Suprapubic skin (tissue), 4 donors: ENCODE data around the gene ZSWIM5. TPM values are rescaled to one million over a fixed set of nuclear protein-coding genes. Genes with fewer than 3 reads are reported as not detected.
"Not testable (repeated sequence)": the region's sequence is repeated elsewhere in the genome, so short reads cannot be mapped to it uniquely, and the experiment has no call there.

Experiments used
- DNase-seq, 2 donors: peaks; one replicate each; pipeline ENCODE4 v3.0.0-alpha.2; 2019; ENCODE audit warnings: low spot score in 2 of 2
- H3K27ac ChIP-seq: fragments of 200-600 bp; sonication (generic); one replicate; pipeline ENCODE4 v1.5.1; 2019
- H3K27me3 ChIP-seq: fragments of 200-600 bp; sonication (generic); one replicate; pipeline ENCODE4 v1.5.1; 2019
- H3K36me3 ChIP-seq: fragments of 200-600 bp; sonication (generic); one replicate; pipeline ENCODE4 v1.5.1; 2019
- H3K4me1 ChIP-seq: fragments of 200-600 bp; sonication (generic); one replicate; pipeline ENCODE4 v1.5.1; 2019
- H3K4me3 ChIP-seq: fragments of 200-600 bp; sonication (generic); one replicate; pipeline ENCODE4 v1.5.1; 2019; ENCODE audit warnings: mild to moderate bottlenecking
- H3K9me3 ChIP-seq: fragments of 200-600 bp; sonication (generic); one replicate; pipeline ENCODE4 v1.5.1; 2019
- EP300 ChIP-seq: sonication (generic); formaldehyde crosslinking; IDR thresholded peaks from one replicate; pipeline ENCODE4 v1.6.1; 2017; ENCODE audit warnings: antibody characterized with exemption
- POLR2A ChIP-seq, 2 donors: fragments of 450-650 bp; IDR thresholded peaks; one replicate each; pipeline ENCODE4 v1.6.1; 2017; ENCODE audit warnings: antibody characterized with exemption in 2 of 2, mild to moderate bottlenecking in 2 of 2, moderate library complexity in 2 of 2
- POLR2AphosphoS5 ChIP-seq, 3 donors: sonication (generic); formaldehyde crosslinking; IDR thresholded peaks; one replicate each; pipeline ENCODE4 v1.6.1; 2017; ENCODE audit warnings: antibody characterized with exemption in 3 of 3
- WGBS: methylation state at CpG from one replicate; pipeline ENCODE4 v1.1.5; 2018; 5-methylcytosine and 5-hydroxymethylcytosine counted together
- total RNA-seq, 4 donors: library from RNA; depleted of rRNA; stranded (reverse); fragments of >200 nt; gene quantifications; one replicate each; pipeline ENCODE4 v1.1.0, GENCODE V29; 2016
- TF ChIP-seq, protein P1 (sequence below), 2 donors: fragments of 200-600 bp in 1 of 2; fragments of 450-650 bp in 1 of 2; sonication (generic) in 1 of 2; IDR thresholded peaks; one replicate each; pipeline ENCODE4 v1.5.1; 2016 to 2019; ENCODE audit warnings: antibody characterized with exemption in 2 of 2, mild to moderate bottlenecking in 1 of 2, moderate library complexity in 1 of 2

The ZSWIM5 gene
- total RNA-seq, 4 donors from 2014 or later: 1.9 to 3.5 (median 2.8) TPM

DNA sequence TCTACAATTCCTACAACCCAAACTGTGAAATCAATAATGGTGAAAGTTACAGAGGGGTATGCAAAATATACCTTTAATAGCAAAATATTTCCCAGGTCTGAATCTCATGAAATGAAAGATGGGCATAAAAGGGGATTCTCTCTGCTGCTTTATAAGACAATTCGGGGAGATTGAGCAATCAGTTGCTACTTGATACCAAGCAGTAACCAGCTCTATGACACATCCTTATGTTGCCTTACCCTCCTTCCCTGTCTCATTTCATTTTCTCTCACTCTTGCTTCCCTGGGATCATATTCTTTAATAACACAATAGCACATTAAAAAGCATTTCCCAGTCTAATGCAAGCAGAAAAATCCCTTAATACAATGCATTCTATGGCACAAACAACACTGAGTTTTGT, 29.0 kb downstream of the ZSWIM5 start:
- Histone ChIP-seq H3K27ac (no peak overlapping the region), H3K4me1 (no peaks in the 10 kb centered on the region), H3K9me3 (no peaks in the 10 kb centered on the region), H3K27me3 (no peaks in the 10 kb centered on the region), H3K4me3 (no peak overlapping the region), H3K36me3 (no peaks in the 10 kb centered on the region)
- TF ChIP-seq, protein P1, sequence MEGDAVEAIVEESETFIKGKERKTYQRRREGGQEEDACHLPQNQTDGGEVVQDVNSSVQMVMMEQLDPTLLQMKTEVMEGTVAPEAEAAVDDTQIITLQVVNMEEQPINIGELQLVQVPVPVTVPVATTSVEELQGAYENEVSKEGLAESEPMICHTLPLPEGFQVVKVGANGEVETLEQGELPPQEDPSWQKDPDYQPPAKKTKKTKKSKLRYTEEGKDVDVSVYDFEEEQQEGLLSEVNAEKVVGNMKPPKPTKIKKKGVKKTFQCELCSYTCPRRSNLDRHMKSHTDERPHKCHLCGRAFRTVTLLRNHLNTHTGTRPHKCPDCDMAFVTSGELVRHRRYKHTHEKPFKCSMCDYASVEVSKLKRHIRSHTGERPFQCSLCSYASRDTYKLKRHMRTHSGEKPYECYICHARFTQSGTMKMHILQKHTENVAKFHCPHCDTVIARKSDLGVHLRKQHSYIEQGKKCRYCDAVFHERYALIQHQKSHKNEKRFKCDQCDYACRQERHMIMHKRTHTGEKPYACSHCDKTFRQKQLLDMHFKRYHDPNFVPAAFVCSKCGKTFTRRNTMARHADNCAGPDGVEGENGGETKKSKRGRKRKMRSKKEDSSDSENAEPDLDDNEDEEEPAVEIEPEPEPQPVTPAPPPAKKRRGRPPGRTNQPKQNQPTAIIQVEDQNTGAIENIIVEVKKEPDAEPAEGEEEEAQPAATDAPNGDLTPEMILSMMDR (IDR thresholded peaks at IDR 0.05): no peak
- no peak for TF ChIP-seq POLR2A (IDR thresholded peaks at IDR 0.05)
- no peak for TF ChIP-seq POLR2AphosphoS5 (IDR thresholded peaks at IDR 0.05)
- DNase-seq: no peak
- 79% methylated on average over 1 of the region's 1 CpG for WGBS

DNA sequence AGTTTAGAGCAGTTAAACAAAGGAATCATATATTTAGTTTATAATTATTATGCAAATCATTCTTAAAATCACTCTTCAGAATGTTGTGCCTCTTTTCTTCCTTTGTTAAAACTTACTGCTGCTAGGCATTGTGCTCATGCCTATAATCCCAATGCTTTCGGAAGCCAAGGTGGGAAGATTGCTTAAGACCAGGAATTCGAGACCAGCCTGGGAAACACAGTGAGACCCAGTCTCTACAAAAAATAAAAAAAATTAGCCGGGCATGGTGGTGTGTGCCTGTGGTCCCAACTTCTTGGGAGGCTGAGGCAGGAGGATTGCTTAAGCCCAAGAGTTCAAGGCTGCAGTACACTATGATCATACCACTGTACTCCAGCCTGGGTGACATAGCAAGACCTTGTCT, 33.6 kb downstream of the ZSWIM5 start:
- no peak for TF ChIP-seq POLR2A (IDR thresholded peaks at IDR 0.05)
- TF ChIP-seq EP300: no peak
- TF ChIP-seq, protein P1 (IDR thresholded peaks at IDR 0.05): no peak
- TF ChIP-seq POLR2AphosphoS5 (IDR thresholded peaks at IDR 0.05): no peak
- DNase-seq: no peak
- Histone ChIP-seq H3K4me1 (no peaks in the 10 kb centered on the region), H3K27me3 (no peaks in the 10 kb centered on the region), H3K36me3 (no peaks in the 10 kb centered on the region), H3K4me3 (no peak overlapping the region), H3K27ac (no peak overlapping the region), H3K9me3 (no peaks in the 10 kb centered on the region)
- WGBS: 82% methylated on average over 3 of the region's 3 CpGs

- WGBS: 63% methylated on average over 7 of the region's 7 CpGs
- H3K27me3 ChIP-seq: no peaks in the 10 kb centered on the region
- no peaks in the 10 kb centered on the region for H3K36me3 ChIP-seq
- H3K27ac ChIP-seq: no peak overlapping the region
- TF ChIP-seq POLR2A (IDR thresholded peaks at IDR 0.05): no peak
- TF ChIP-seq, protein P1 (IDR thresholded peaks at IDR 0.05): no peak
- no peak for TF ChIP-seq EP300
- TF ChIP-seq POLR2AphosphoS5 (IDR thresholded peaks at IDR 0.05): no peak
- H3K9me3 ChIP-seq: no peaks in the 10 kb centered on the region
- no peaks in the 10 kb centered on the region for H3K4me1 ChIP-seq
- no peak overlapping the region for H3K4me3 ChIP-seq
- DNase-seq: no peak
These were observed 34.4 kb downstream of the ZSWIM5 start for GRCh38 chr1:45172005-45172404.

- WGBS: 92% methylated on average over 1 of the region's 1 CpG
- Histone ChIP-seq H3K36me3 (no peaks in the 10 kb centered on the region), H3K9me3 (no peaks in the 10 kb centered on the region), H3K27ac (no peak overlapping the region), H3K4me1 (no peaks in the 10 kb centered on the region), H3K27me3 (no peaks in the 10 kb centered on the region), H3K4me3 (no peak overlapping the region)
- TF ChIP-seq, protein P1 (IDR thresholded peaks at IDR 0.05): no peak
- no peak for DNase-seq
These were observed 34.8 kb downstream of the ZSWIM5 start for GRCh38 chr1:45171575-45171974.

DNA sequence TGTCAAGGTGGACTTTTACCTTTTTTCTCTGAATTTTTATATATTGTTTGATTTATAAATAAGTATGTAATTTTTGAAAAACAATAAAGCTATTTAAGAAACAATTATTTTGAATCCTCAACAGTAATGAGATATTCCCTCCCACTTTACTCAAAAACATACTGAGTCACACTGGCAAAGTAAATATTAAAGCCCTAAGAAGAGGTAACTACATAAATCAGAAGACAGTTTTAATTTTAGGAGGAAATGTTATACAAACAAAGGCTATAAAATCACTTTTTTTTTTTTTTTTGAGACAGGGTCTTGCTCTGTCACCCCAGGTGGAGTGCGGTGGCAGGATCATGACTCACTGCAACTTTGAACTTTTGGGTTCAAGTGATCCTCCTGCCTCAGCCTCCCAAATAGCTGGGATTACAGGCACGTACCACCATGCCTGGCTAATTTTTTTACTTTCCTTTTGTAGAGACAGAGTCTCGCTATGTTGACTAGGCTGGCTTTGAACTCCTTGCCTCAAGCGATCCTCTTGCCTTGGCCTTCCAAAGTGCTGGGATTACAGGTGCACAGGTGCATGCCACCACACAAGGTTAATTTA, 36.2 kb downstream of the ZSWIM5 start:
- Histone ChIP-seq H3K4me3 (no peak overlapping the region), H3K27ac (no peak overlapping the region), H3K27me3 (no peaks in the 10 kb centered on the region), H3K4me1 (no peaks in the 10 kb centered on the region), H3K9me3 (no peaks in the 10 kb centered on the region), H3K36me3 (no peaks in the 10 kb centered on the region)
- 87% methylated on average over 4 of the region's 4 CpGs for WGBS
- TF ChIP-seq POLR2AphosphoS5 (IDR thresholded peaks at IDR 0.05) (no peak), EP300 (no peak), POLR2A (IDR thresholded peaks at IDR 0.05) (no peak)
- TF ChIP-seq, protein P1 (IDR thresholded peaks at IDR 0.05): no peak
- DNase-seq: no peak

DNA sequence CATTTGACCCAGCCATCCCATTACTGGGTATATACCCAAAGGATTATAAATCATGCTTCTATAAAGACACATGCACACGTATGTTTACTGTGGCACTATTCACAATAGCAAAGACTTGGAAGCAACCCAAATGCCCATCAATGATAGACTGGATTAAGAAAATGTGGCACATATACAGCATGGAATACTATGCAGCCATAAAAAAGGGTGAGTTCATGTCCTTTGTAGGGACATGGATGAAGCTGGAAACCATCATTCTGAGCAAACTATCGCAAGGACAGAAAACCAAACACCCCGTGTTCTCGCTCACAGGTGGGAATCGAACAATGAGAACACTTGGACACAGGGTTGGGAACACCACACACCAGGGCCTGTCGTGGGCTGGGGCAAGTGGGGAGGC, 38.5 kb downstream of the ZSWIM5 start:
- not testable (repeated sequence) for H3K4me3 ChIP-seq, H3K9me3 ChIP-seq, H3K27ac ChIP-seq, H3K27me3 ChIP-seq, DNase-seq, H3K36me3 ChIP-seq, H3K4me1 ChIP-seq
- WGBS: 94% methylated on average over 6 of the region's 6 CpGs

GRCh38 chr1:45164307-45164706, 42.1 kb downstream of the ZSWIM5 start:
- H3K4me1 ChIP-seq, DNase-seq, H3K36me3 ChIP-seq, H3K9me3 ChIP-seq, H3K27ac ChIP-seq, H3K27me3 ChIP-seq, H3K4me3 ChIP-seq: not testable (repeated sequence)
- 86% methylated on average over 2 of the region's 2 CpGs for WGBS

- 90% methylated on average over 3 of the region's 3 CpGs for WGBS
These were observed 43.3 kb downstream of the ZSWIM5 start for GRCh38 chr1:45163111-45163510.

More at GRCh38 chr1:45163111-45163510, 43.3 kb downstream of the ZSWIM5 start:
- DNase-seq, H3K27ac ChIP-seq, H3K9me3 ChIP-seq, H3K4me1 ChIP-seq, H3K36me3 ChIP-seq, H3K4me3 ChIP-seq, H3K27me3 ChIP-seq: not testable (repeated sequence)
